HG02884 (cell line): ENCODE results near the gene CDCA7.
A peak's percentile ranks its signal among the peaks of the same experiment; 100 is the strongest.
"Not testable (repeated sequence)": the region's sequence is repeated elsewhere in the genome, so short reads cannot be mapped to it uniquely, and the experiment has no call there.

Experiments used
- ATAC-seq: cut with Tn5 transposase; IDR thresholded peaks from one replicate; pipeline ENCODE4 v1.9.1; 2021; ENCODE audit warnings: mild to moderate bottlenecking, moderate library complexity; ENCODE audit not compliant: unreplicated experiment

CDCA7 gene

DNA sequence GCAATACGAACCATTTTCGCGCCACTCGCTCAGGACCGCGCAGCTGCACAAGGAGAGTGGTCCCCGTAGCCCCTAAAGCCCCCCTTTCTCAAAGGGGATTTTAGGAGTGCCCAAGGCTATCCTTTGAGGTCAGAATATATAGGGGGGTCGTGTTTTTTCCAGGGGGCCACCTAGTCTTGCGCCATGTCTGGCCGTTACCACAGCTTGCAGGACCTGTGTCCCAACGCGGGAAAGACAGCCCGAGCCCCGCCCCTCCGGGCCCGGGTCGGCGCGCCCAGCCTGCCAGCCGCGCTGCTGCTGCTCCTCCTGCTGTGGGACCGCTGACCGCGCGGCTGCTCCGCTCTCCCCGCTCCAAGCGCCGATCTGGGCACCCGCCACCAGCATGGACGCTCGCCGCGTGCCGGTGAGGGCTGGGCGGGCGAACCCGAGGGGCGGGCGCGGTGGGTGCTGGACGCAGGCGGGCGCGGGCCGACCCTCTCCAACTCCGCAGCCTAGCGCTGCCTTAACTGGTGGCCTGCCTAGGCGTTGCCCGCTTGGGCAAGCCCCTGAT, at the start of gene CDCA7:
CDCA7 (plus strand) TSS at position 291 of the 550 bp plus-strand sequence; CDS start at position 383, 92 bp downstream.
- ATAC-seq: peak; percentile 48

DNA sequence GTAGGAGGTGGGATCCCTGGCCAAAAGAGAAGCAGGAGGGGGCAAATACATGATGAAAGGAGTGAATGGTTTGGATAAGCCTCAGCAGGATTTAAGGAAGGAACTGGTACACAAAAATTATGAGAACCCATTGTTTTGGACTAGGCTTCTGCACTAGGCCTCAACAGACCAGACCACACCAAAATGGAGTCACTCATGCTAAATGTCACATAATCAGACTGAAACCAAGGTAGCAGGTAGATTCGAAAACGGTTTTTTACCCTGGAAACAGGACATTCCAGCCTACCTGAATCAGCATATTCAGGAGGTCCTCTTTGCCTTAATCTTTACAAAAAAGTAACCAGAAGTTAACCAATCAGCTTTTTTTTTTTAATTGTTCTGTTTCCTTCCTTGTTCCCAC, 49.4 kb upstream of the CDCA7 start:
- no peak for ATAC-seq

DNA sequence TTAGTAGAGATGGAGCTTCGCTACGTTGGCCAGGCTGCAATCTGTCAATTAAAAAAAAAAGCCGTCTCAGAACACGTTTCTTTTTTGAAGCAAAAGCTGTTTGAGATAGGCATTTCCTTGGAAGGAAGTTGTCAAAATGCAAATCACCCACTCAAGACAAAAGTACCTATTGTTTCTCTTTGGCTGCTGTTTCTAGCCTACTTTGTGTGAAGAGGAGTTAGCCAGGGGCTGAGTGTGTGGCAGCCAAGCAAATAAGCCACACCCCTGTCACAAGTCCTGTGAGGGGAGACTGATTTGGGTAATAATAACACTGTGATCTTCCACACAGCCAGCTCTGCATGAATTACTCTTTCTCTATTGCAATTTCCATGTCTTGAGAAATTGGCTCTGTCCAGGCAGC, 47.4 kb upstream of the CDCA7 start:
- peak; percentile 59 for ATAC-seq

DNA sequence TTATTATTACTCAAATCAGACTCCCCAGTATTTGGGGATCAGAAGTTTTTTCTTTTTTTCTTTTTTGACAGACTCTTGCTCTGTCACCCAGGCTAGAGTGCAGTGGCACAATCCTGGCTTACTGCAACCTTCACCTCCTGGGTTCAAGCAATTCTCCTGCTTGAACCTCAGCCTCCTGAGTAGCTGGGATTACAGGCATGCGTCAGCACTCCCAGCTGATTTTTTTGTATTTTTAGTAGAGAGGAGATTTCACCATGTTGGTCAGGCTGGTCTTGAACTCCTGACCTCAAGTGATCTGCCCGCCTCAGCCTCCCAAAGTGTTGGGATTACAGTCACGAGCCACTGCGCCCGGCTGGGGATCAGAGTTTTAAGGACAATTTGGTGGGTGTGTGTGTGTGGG, 45.3 kb upstream of the CDCA7 start:
- ATAC-seq: not testable (repeated sequence)

DNA sequence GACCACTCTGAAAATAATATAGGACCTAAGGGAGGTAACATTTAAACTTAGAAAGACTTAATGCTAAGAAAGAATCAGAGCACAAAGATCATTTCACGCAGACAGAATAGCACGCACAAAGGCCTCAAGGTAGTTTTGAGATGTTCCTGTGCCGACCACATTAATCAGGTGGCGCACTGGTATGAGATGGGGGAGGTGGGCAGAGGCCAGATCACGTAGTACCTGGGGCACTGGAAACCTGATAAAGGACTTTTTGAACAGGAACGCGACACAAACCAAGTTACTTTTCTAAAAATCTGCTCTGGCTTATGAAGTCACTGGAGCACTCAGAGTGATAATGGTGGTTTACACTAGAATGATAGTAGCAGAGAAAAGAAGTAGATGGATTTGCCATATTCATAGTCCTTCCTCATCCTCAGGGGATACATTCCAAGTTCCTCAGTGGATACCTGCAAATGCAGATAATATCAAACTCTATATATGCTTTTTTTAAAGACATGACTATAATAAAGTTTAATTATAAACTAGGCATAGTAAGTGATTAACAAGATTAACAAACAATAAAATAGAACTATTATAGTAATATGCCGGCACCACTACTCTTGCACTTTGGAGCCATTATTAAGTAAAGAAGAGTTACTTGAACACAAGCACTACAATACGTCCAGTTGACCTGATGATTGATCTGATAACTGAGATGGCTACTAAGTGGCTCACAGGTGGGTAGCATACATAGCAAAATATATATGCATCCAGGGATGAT, 42.6 kb upstream of the CDCA7 start:
- no peak for ATAC-seq

DNA sequence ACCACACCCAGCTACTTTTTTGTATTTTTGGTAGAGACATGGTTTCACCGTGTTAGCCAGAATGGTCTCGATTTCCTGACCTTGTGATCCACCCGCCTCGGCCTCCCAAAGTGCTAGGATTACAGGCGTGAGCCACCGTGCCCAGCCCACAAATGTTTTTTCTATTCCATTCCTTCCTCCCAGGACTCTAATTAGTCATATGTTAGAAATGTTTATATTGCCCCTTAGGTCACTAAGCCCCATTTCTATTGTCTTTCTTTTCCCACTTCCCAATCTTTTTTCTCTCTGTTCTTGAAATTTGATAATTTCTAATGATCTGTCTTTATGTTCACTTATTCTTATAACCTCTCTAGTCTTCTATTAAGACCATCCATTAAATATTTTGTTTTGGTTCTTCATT, 31.3 kb upstream of the CDCA7 start:
- no peak for ATAC-seq

DNA sequence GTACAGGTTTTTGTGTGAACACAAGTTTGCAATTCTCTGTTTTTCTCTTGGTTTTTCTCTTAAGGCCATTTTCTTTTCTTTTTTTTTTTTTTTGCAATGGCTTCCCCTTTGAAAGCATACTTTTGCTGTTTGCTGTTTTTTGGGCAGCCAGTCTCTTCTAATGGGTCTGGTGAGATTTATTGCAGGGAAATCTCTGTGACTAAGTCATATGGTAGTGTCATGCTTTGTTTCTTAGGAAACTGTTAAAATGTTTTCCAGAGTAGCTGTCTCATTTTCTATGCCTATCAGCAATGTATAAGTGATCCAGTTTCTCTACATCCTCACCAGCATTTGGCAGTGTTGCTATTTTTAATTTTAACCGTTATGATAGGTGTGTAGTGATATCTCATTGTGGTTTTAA, 27.9 kb upstream of the CDCA7 start:
- ATAC-seq: no peak

DNA sequence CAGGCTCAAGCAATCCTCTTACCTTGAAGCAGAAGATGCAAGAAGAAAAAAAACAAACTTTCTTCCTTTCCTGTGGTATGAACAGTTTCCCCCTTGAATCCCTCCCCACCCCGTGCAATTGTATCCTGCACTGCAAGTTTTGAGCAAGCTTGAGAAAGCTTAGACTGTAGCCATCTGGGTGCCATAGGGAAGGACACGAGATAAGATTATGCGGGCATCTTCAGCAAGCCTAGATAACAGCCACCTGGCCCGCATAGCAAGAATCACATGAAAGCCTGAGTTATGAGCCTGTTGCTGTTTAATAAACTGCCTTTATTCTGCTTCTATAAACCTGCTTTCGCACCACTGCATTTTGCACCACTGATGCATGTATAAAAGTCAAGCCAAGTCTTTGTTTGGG, 27.3 kb upstream of the CDCA7 start:
- no peak for ATAC-seq

DNA sequence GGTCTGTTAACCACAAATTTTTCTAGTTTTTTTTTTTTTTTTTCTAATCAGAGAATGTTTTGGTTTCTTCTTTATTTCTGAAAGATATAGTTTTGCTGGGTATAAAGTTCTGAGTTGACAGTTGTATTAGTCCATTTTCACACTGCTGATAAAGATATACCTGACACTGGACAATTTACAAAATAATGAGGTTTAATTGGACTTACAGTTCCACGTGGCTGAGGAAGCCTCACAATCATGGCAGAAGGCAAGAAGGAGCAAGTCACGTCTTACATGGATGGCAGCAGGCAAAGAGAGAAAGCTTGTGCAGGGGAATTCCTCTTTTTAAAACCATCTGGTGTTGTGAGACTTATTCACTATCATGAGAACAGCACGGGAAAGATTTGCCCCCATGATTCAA, 21.7 kb upstream of the CDCA7 start:
- not testable (repeated sequence) for ATAC-seq

DNA sequence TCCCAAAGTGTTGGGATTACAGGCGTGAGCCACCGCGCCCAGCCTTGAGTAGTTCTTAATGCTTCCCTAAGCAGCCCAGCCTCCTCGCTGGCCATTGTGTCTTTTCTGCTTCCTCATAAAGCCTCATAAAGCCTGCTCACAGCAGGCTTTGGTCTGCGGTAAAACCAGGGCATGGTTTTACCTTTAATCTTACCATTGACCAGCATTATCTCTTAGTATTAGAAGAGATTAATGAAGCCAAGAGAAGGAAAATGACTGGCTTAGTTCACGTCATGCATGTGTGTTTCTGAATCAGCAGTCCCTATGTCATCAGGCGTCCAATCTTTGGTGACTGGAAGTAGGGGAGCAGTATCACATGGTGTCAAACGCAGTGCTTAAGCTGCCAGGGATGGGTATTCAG, 14.9 kb upstream of the CDCA7 start:
- no peak for ATAC-seq

DNA sequence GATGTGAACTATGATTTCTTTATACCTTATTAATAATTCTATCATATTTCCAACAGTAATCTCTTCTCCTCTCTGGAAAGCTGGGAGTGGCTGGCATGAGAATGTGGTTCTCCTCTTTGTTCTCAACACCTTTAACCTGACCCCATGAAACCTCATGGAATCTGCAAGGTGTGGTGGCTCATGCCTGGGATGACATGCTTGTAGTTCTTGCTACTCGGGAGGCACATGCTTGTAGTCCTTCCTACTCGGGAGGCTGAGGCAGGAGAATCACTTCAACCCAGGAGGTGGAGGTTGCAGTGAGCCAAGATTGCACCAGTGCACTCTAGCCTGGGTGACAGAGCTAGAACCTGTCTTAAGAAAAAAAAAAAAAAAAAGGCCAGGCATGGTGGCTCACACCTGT, 10.8 kb upstream of the CDCA7 start:
- no peak for ATAC-seq

DNA sequence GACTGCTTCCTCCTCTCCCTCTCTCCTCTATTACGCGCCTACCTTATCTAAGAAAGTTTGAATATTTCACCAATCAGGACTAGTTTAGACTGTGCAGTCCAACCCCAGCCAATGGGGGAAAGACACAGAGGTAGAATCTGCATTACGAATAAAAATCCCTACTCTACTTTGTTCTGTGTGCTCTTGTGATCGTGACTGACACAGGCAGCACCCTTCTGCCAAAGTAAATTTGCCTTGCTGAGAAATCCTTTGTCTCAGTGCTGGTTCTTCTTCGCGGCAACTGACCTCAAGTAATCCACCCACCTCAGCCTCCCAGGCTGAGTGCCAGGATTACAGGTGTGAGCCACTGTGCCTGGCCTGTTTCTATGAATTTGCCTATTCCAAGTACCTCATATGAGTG, 8.6 kb upstream of the CDCA7 start:
- ATAC-seq: no peak

DNA sequence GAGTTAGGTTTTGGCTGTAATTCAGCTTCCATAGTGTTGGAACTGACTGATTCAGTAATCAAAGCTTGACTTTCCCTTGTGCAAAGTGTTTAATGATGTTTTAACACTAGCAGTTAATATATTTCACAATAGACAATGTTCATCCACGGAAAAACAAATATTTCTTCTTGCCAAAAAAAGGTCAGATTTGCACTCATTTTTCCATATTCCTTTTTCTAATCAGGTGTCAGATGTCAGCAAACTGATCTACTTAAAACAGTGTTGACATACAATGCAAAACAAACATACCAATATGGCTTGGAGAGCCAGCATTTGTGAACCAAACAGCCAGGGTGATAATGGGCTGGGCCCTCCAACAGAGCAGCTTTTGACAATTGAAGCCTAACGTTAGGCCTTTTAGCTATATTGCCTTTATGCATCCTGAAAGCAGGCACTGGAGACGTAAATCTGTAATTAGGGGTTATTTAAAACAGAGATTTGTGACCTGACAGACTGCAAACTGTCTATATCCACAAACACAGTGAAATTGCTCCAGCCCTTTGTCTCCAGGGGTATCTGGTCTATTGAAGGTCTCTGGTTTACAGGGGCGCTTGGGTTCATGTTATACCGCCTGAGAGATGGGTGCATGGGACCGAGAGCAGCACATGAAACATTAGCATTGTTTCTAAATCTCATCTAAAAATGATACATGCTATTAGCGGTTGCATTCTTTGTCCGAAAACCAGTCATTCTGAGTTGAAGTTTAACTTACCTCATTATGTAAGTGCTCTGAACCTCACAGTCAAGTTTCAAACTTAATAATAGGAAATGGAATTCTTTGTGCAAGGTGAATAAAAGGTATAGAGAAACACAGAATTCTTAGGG, 7.1 kb upstream of the CDCA7 start:
- ATAC-seq: no peak

DNA sequence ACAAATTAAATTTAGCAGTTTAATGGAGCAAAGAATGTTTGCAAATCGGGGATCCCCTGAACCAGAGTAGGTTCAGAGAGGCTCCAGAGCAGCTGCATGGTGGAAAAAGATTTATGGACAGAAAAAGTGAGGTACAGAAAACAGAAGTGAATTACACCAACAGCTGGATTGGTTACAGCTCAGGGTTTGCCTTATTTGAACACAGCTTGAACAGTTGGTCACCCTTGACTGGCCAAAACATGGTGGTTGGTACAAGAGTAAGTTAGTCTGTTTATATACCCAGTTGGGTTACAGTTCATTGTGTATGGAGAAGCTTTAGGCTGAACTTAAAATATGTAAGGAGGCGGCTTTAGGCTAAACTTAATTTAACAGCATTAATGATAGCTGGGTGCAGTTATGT, 5.4 kb upstream of the CDCA7 start:
- no peak for ATAC-seq

DNA sequence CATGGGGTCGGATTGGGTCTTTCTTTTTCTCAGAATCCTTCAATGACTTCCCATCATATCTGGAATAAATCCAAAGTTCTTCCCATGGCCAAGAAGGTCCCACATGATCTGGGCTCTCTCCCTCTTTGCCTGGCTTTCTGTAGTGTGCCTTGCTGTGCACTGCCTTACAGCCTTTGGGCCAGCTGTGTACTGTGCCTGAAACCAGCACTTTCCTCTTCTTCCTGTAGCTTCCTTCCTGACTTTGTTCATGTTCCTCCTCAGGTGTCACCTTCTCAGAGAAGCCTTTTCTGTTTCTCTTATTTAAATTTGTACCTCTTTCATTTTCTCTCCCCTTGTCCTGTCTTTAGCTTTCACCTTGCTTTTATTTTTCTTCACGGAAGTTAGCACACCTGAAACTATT, 4.3 kb upstream of the CDCA7 start:
- no peak for ATAC-seq

DNA sequence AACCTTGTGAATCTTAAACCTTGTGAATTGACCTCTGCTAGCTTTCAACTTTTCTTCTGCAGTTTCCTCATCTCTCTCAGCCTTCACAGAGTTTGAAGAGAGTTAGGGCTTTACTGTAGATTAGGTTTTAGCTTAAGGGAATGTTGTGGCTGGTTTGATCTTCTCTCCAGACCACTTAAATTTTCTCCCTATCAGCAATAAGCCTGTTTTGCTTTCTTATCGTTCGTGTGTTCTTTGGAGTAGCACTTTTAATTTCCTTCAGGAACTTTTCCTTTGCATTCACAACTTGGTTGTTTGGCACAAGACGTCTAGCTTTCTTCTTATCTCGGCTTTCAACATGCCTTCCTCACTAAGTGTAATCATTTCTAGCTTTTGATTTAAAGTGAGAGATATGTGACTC, 2.8 kb upstream of the CDCA7 start:
- ATAC-seq: no peak

DNA sequence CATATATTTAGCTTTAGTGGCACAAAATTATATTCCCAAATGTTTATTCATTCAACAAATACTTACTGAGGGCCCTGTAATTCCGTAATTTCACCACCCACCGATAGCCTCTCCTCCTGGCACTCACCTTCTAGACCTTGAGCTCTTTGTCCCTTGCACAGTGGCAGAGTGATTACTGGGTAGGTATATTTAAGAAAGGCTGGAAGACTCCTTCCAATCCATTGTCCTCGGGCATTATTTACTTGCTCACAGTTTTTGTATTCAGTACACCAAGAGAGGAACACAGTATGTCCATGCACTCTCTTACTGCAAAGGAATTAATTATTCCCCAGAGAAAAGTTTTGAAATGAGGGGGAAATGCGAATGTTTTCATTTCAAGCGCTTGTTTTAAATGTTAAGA, 1.1 kb upstream of the CDCA7 start:
- no peak for ATAC-seq

DNA sequence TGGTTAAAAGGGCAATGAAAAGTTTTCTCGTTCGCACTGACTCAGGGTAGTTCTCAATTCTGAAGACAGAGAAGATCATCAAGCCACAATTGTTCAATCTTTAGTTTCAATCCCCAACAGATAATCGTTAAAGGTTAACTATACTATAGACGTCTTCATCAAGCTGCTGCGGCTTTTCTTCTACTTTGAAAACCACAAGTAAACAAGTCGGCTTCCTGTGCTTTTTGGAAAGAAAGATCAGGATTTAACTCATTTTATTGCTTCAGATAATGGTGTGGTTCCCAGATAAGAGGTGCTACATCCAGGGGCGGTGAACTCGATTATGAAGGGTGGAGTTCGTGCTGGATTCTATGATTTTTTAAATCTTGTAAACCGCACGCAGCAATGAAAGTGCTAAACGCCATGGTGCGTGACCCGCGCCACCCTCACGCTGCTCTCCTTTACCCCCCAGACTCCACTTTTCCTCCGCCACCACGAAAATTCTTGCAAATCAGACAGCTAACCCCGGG, 545 bp upstream of the CDCA7 start:
- ATAC-seq: no peak

DNA sequence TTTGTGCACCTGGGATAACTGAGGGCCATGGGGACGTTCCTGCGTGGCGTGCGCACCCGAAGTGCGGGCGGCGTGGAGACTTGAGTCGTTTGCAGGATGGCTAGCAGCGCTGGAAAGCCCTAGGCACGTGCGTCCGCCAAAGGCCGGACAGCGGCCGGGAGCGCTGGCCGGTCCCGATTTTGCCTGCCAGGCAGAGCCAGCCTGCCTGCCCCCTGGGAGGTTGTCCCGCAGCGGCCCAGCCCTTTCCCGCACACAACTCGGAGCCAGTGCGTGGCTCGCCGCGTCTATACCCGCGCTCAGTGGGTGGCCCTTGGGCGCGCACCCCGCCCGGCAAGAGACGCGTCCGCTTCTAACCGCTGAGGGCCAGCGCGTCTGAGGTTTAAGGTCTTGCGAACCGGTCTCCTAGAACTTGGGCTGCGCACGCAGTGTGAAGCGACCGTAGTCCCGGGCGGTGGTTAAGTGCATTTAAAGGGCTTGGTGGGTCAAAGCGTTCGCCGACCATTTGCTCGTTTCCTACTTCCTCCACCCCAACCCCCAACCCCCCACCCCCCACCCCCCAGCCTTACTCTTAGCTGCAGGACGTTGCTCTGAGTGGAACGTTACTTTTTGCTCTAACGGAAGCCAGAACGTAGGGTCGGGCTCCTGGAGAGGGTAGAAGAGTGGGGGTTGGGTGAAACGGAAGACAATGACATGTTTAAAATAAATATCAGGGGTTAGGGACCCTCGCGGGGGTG, 627 bp downstream of the CDCA7 start:
- peak; percentile 32 for ATAC-seq

DNA sequence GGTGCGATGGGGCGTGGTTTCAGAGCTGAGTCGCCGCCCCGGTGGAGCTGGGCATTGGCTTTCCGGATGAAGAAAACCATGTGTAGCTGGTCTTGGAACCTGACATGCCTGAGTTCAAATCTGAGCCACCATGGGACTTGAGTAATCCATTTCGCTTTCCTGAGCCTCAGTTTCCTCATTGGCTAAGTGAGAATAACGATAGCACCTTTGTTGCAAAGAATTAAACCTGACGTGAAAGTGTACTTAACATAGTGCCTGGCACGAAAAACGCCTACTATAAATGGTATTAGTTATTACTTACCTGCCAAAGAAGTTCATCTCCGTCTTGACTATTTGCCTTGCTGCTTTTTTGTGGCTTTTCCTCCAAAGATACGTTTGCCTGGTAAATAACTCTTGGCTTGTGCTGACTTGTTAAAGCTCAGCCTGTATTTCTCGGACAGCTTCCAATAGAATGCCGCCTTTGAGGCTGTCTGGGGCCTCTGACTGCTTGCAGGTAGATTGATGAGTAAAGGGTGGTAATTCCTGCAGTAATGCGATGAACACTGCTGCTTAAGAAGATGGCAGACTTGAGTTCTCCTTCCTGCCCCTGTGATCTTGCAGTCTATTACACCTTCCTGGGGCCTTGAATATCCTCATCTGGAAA, 1.3 kb downstream of the CDCA7 start:
- no peak for ATAC-seq

DNA sequence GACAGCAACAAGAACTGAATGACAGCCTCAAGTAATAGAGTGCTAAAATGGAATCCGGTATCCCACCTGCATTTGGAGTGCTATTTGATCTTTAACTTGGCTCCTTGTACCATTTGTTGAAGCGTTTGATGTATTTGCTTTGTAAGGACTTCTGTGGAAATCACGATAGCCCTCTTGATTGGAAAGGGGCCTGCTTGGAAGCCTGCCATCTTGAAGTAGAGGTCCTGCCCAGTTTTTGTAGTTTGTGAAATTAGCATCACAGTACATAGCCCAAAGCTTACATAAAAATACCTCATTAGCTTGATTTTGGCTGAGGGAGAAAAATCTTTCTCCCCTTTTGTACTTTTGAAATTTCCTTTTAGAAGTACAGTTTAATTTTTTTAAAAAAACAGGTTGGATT, 2.7 kb downstream of the CDCA7 start:
- ATAC-seq: no peak
